GM19455 (cell line): Measurements from ENCODE around the gene GAL.
"Not testable (repeated sequence)": the region's sequence is repeated elsewhere in the genome, so short reads cannot be mapped to it uniquely, and the experiment has no call there.

Experiments
- ATAC-seq: cut with Tn5 transposase; IDR thresholded peaks from one replicate; pipeline ENCODE4 v1.9.1; 2021; ENCODE audit not compliant: unreplicated experiment

GAL gene

GRCh38 chr11:68684385-68685356, at the start of gene GAL:
Gene GAL (plus strand): TSS chr11:68684544. CDS start chr11:68684924, 380 bp downstream.
- ATAC-seq = no peak

- not testable (repeated sequence) for ATAC-seq
Observed at GRCh38 chr11:68634606-68635005, 49.7 kb upstream of the GAL start.

GRCh38 chr11:68635172-68635571, 49.2 kb upstream of the GAL start:
- ATAC-seq = not testable (repeated sequence)

- ATAC-seq = not testable (repeated sequence)
Observed at GRCh38 chr11:68635883-68636282, 48.5 kb upstream of the GAL start.

DNA sequence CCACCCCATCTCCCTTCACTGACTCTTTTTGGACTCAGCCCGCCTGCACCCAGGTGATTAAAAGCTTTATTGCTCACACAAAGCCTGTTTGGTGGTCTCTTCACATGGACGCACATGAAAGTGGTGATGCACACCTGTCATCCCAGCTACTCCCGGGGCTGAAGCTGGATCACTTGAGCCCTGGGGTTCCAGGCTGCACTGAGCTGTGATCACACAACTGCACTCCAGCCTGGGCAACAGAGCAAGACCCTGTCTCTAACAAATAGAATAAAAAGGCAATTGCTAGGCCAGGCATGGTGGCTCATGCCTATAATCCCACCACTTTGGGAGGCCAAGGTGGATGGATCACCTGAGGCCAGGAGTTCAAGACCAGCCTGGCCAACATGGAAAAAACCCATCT, 45.0 kb upstream of the GAL start:
- ATAC-seq = not testable (repeated sequence)

DNA sequence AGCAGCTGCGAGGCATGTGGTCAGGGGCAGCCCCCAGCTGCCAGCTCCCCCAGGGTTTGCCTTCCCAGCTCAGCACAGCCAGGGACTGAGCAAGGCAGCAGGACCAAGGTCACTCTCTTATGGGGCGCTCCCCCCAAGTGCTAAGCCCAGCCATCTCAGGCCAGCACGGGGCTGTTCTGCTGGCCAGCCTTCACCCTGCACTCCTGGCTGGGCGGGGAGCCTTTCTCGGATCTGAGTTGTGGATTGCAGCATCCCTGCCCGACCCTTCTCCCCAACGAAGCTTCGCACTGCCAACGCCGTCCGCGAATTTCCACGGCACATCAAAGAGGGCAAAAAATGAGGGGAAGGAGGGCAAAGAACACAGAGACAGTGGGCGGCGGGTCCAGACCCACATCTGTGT, 42.5 kb upstream of the GAL start:
- no peak for ATAC-seq

DNA sequence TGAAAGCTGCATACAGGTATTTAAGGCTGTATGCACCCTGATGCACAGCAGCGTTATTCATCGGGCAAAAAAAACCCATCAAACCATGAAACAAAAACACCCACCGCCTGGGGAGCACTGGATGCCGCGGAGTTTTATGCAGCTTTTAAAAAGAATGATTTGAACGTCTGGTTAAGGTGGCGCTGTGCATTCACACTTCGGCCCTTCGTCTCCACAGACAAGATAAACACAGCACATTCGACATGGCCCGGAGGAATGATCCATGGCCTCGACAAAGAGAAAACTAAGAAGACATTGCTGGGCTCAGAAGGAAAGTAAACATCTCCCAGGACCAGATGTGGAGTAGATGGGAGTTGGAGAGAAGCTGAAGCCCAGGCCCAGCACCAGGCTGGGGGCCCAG, 40.8 kb upstream of the GAL start:
- no peak for ATAC-seq

DNA sequence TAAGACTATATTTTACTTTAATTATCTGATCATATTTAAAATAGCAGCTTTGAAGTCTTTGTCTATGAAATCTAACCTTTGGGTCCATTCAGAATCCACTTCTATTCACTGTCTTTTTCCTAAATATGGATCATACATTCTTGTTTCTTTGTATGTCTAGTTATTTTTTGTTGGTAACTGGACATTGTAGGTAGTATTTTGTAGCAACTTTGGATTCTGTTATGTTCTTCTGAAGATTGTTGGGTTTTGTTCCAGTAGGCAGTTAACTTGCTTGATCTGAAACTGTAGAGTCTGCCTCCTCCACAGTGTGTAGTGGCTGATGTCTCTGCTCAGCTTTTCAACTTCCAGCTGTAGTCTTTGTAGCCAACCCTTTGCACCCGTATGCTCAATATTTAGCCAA, 37.5 kb upstream of the GAL start:
- ATAC-seq = no peak

DNA sequence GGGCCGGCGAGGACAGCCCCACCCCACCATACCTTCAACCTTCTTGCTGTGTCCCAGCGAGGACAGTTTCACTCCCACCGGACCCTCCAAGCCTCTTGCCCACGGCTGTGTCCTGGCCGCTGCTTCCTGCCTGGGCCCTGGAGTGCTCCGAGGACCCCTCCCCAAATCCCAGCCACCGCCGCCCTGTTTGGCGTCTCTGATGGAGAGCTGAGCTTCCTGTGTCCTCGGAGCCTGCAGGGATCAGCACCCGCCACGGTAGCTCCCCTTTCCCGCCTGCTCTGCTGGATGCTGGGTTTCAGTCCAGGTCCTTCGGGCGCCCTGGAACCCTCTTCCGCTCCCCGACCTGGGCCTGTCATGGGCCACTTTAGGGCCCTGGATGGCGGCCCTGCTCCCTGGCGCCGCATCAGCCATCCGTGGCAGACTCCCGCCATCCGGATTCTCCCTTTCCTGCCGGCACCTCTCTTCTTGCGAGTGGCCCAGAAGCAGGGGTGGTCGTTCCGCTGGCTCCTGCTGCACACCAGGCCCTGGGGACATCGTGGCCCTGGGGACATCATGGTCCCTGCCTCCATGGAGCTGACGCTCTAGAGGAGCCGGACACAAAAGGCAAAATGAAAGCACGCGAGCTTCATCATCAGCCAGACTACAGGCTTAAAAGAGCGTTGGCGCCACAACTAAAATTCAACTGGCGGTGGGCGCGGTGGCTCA, 34.3 kb upstream of the GAL start:
- no peak for ATAC-seq

DNA sequence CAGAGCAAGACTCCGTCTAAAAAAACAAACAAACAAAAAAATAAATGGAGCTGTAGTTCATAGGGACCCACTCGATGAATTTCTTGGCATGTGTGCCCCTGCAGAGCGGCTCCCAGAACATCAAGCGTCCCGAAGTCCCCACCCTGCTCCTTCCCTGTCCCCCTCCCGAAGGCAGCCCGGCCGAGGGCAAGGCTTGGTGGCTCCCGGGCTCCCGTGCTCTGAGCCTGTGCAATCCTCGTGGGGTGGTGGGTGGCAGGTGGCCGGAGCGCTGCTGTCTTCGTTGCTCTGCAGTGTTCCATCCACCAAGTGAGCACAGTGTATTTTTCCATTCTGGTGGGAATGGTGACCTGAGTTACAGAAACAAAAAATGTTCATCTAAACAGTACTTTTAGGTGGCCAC, 33.5 kb upstream of the GAL start:
- ATAC-seq = no peak

- ATAC-seq = no peak
Observed at GRCh38 chr11:68651208-68651984, 32.9 kb upstream of the GAL start.

DNA sequence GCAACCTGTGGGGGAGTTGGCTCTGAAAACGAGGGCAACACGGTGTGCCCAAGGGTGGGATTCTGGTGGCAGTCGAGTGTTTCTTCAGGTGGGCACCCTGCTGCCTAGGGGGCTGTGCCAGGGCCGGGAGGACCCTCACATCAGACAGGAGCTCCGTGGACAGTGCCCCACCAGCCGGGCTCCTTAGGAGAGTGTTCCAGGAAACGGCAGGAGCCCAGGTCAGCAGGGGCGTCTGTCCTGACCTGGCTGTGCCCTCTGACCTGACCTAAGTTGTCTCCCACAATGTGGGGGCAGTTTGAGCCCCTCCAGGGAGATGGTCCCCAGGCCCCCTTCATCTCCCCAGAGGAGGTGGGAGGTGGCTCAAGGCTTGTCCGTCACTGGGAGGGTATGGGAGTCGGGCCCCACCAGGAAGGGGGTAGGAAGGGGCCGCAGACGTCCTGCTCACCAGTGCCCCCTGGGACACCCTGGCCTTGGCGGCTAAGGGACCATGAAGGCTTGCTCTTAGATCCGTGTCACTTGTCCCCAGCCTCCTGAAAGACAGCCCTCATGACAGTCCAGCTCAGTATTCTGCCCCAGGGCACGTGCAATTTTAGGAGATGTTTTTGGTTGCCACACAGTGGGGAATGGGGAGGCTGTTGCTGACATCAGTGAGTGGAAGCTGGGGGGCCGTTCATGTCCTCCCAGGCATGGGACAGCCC, 32.2 kb upstream of the GAL start:
- ATAC-seq = no peak

DNA sequence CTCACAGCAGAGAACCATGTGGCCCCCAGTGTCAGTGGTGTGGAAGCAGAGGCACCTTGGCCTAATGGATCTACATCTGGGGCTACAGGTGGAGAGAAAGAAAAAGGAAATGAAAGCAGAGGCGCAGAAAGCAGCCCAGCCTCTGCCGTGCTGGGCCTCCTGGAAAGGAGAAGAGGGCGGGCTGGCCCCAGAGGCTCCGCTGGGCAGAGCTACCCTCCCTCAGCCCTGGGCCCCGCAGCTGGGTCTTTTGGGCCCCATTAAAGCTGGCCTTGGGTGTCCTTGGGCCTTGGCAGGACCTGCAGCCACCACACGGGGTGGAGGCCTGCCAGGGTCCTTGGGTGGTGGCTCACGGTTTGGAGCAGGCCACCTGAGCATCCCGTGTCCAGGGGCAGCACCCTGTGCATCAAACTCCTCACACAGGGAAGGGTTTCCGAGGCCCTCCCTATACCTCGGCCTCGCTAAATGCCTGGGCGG, 31.6 kb upstream of the GAL start:
- ATAC-seq = no peak

DNA sequence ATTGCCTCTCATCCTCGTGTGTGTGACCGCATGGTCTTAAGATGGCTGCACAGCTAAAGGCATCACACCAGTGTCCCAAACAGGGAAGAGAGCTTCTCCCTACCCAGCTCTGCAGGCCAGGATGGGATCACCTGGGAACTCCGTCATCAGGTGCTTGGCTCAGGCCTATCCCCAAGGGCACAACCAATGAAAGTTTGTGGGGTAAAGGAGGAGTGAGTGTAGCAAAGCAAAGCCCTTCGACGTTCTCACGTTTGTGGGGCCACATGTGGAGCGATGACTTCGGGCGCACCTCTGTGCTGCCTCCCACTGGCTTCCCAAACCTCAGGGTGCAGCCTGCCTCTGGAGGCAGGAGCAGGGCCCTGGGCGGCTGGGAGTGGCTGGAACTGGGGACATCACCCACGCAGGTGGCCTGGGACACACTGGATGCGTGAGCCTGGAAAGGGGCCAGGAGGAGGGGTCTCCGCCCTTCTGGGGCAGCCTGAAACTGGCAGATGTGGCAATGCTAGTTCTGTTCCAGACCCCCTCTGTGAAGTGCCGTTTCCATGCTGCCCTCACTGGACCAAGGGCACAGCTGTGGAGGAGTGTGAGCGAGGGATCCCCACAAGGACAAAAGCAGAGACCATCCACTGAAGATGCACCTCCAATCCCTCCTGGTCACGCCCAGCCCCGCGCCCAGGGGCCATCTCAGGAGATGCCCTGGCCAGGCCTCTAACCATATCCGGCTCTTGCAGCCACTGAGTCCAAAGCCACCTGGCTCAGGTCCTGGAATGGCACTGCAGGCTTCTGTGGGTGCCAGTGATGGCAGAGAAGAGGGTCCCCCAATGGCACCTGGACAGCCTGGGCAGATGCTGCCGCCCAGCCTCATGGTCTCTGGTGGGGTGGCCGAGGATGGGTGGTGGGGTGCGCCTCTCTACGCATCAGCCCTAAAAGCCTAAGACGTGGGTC, 30.6 kb upstream of the GAL start:
- no peak for ATAC-seq

DNA sequence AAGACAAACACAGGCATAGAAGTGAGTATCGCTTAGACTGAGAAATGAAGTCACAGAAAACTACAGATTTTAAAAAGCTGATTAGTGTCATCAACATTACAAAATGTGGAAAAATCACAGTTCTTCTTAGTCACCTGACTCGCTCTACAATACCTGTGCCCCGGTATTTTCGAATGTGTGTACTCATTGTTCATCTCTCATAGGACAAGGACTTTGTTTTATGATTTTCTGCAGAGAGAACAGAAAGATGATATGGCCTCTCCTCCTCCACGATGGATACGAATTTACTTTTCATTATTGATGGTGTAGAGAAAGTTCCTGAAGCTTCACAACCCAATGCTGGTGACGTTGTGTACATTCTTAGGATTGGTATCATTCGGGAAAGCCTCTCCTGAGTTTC, 29.4 kb upstream of the GAL start:
- ATAC-seq = no peak

DNA sequence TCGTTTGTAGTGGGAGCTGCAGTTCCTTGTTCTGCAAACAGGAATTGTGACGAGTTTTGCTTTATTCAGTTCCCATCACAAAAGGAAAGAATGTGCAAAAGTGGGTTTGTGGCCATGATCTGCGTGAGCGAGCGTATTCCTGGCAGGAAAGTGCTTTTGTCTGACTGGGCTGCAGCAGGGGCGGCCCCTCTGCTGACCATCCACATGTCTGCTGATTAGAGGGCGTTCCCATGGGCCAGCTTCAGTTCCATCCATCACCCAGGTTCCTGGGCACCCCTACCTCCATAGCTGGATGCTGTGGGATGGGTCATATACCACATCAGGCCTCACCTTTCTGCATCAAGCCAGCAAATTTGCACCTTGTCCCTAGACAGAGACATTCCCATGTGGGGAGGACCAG, 28.9 kb upstream of the GAL start:
- no peak for ATAC-seq

DNA sequence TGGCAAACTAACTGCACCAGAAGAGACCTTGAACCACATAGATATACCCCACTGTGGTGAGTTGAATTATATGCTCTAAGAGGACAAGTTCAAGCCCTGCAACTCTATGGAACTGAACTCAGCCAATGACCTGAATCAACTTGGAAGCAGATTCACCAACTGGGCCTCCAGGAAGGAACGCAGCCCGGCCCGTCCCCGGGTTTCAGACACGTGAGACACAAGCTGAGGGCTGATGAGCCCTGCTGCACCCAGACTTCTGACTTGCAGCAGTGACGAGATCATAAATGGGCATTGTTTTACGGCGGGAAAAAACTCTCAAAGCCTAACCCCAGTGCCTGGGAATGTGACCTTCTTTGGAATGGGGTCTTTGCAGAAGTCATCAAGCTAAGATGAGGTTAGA, 28.5 kb upstream of the GAL start:
- no peak for ATAC-seq

DNA sequence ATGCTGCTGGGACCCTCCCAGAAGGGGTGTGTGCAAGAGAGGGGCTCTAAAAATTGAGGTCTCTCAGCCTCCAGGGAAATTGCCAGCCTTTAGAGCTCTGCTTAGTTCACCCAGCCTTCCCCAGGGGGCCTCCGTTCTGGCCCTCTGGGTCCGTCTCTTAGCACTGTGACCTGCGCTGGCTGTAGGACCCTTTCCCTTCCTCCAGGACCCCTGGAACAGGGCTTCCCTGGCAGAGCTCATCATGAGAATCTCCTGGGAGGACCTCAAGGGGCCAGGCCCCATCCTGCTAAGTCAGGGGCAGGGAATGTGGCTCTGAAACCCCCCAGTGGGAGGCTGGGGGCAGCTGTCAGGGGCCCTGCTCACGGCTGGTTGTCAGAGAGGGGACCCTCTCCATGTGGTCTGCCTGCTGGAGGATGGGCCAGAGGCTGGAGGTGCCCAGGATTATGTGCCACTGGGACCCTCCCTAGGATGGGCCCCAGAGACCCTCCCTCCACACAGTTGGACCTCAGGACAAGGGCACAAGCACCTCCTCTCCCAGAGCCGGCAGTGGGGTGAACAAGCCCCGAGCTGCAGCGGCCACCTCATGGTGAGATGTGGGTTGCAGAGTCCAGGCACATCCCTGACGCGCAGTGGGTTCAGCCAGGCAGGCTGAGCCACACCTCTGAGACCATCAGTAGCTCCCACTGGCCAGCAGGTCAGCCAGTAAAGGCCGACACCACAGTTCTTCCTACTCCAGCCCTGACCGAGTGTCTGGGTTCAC, 27.1 kb upstream of the GAL start:
- ATAC-seq = no peak

GRCh38 chr11:68658097-68658496, 26.2 kb upstream of the GAL start:
- ATAC-seq = no peak
